HG03442 (cell line): ENCODE measurements around the gene PCSK6.

Experiments
- ATAC-seq: cut with Tn5 transposase; IDR thresholded peaks from one replicate; pipeline ENCODE4 v1.9.1; 2021; ENCODE audit warnings: mild to moderate bottlenecking, moderate library complexity; ENCODE audit not compliant: unreplicated experiment

PCSK6 gene

DNA sequence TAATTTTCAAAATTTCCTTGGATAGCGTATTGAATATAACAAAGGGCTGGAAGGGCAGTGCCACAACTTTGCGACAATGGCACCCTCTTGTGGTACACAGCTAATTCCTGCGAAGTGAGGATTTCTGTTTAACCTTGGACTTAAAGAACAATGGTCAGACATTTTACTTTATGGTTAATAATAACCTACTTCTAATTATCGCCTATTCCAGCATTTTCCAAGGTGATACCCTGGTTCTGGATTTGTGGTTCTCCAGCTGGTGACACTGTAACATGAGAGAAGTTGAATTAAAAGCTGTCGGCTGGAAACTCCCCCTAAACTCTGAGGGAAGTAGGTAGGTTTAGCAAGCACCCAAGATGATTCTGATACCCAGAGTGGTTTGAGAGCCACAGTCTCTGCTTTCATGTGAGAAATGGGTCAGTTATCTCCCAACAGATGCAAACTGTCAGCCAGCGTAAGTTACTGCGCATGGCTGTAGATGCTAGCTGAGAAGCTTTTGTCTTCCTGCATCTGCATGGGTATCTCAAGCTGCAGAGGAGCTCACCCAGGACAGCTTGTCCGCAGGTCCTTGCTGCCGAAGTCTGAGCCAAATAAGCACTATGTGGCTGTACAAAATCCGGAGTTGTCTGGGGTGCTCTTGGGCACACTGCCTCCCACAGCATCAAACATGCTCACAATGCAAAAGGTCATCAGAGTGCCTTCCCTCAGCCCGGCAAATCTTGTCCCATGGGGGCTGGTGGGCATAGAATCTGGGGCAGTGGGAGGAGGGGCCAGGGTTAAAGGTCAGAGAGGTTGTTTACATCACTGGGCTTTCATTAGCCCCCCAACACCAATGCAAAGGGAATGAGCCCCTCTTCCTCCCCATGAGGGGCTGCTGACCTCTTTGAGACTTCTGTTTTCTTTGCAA is 231.0 kb downstream of the PCSK6 start:
- peak; percentile 63 for ATAC-seq

DNA sequence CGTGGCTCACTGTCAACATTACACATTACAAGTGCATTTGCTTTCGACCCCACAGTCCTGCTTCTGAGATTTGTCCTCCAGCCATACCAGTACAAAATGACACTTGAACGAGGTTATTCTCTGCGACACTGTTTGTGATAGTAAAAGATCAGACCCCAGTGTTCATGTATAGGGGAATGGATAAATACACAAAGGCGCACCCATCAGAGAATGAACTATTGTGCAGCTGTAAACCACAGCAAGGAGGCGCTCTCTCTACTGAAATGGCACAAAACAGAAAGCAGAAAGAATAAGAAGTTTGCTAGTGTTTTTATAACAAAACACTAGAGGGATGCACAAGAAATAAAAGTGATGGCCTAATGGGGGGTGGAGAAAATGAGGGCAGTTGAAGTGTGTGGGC is 232.8 kb downstream of the PCSK6 start:
- ATAC-seq: no peak

DNA sequence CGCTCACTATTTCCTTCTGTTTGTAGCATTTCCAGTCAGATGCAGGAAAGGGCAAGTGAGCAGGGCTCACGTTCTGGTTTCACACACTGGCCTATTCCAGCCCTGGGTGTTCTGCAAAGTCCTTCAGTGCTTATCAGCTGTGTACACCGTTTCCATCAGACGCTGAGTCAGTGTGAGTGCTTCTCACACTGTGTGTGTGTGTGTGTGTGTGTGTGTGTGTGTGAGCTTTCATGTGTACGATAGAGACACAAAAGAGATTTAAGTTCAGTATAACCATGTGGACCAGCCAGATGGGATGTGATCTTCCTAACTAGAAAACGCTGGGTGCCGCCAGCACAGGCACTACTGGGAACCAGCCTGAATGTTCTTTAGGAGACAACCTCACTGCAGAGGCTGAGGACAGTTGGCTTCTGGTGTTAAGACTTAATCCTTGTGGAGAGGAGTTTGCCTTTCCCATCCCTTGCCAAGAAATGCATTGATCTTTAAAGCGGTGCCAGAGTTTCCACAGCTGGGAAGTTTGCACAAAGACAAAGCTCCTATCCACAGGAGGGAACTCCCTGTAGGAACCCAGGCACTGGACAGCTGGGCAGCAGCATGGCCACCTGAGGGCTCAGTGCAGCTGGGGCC is 233.8 kb downstream of the PCSK6 start:
- ATAC-seq: no peak

DNA sequence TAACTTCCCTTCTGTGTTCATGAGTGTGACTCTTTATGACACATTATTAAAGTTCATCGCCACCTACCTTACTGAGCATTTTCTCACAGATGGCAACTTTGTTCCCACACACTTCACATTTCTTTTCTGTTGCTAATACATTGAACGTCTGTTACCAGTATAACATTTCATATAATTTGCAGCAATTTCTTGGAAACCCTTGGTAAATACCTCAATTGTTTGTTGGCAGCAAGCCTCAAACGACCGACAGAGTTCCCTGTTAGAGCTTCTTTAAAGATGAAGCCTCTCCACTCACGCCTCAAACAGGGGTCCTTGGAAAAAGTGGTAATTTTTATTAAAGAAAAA is 234.5 kb downstream of the PCSK6 start:
- no peak for ATAC-seq

DNA sequence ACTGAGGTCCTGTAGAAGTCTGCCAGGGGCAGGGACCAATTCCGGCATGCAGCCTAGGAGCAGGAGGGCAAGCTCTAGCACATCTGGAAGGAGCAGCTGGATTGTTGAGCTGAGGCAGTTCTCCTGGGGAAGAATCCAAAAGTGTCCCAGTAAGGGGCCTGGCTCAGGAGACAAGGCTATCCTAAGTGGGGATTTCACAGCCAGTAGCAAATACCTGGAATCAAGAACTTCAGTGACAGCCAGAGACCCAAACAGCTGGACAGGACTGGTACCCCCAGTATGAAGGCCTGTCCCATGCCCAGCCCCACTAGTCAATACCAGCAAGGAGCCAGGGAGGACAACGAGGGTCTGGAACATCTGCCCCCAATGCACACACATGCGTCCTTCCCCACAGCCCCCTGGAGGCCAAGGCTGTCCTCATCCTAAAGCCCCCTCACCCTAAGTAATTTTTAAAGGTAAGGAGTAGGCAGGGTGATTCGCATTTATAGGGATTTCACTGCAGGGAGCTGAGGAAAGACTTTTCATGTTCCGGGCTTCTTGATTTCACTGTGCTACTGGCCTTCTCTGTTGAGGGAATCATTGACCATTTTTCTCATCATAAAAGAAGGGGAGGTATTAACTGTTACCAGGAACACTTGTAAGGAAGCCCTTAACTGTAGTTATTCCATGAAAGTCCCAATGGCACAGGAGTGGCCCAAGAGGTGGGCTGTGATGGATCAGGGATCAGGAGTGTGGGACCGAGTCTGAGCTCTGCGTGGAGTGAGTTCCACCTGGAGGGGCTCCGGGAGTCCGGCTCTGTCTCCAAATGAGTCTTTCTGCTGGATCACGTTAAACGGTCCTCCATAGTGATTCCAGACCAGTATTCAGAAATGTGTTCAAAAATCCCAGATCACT is 235.1 kb downstream of the PCSK6 start:
- ATAC-seq: no peak
